NCI-H2196 (cell line): ENCODE results near the gene IFT122.
"Not testable (repeated sequence)": the region's sequence is repeated elsewhere in the genome, so short reads cannot be mapped to it uniquely, and the experiment has no call there.

Experiments
- DNase-seq: peaks from one replicate; lab custom pipeline; 2025; ENCODE audit not compliant: unreplicated experiment; lab: John Stamatoyannopoulos, UW

Gene IFT122, protein sequence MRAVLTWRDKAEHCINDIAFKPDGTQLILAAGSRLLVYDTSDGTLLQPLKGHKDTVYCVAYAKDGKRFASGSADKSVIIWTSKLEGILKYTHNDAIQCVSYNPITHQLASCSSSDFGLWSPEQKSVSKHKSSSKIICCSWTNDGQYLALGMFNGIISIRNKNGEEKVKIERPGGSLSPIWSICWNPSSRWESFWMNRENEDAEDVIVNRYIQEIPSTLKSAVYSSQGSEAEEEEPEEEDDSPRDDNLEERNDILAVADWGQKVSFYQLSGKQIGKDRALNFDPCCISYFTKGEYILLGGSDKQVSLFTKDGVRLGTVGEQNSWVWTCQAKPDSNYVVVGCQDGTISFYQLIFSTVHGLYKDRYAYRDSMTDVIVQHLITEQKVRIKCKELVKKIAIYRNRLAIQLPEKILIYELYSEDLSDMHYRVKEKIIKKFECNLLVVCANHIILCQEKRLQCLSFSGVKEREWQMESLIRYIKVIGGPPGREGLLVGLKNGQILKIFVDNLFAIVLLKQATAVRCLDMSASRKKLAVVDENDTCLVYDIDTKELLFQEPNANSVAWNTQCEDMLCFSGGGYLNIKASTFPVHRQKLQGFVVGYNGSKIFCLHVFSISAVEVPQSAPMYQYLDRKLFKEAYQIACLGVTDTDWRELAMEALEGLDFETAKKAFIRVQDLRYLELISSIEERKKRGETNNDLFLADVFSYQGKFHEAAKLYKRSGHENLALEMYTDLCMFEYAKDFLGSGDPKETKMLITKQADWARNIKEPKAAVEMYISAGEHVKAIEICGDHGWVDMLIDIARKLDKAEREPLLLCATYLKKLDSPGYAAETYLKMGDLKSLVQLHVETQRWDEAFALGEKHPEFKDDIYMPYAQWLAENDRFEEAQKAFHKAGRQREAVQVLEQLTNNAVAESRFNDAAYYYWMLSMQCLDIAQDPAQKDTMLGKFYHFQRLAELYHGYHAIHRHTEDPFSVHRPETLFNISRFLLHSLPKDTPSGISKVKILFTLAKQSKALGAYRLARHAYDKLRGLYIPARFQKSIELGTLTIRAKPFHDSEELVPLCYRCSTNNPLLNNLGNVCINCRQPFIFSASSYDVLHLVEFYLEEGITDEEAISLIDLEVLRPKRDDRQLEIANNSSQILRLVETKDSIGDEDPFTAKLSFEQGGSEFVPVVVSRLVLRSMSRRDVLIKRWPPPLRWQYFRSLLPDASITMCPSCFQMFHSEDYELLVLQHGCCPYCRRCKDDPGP

DNA sequence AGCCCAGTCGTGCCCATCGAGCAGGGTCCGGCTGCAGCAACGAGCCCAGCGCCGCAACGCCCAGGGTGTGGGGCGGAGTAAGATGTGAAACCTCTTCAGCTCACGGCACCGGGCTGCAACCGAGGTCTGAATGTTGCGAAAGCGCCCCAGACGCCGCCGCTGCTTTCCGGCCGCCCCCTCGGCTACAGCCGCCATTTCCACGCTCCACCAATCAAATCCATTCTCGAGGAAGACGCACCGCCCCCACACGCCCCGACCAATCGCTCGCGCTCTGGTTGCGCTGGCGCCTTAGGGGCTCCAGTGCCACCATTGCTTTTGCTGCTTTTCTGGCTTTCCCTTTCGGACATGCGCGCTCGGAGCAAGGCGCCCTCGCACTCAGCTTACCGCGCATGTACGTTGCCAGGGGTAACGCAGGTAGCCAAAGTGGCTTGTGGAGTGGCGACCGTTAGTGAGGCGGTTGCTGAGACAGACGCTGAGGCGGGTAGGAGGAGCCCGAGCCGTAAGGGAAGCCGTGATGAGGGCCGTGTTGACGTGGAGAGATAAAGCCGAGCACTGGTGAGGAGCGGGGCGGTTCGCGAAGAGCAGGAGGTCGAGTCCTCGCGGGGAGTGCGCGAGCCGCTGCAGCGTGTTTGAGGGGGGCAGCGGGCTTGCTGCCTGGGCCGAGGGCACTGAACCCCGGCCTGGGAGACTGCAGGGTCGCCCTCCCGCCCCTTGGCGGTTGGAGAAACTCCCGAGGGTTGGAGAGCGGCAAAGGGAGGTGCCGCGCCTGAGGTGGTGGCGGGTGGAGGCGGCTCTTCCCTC lies at the start of gene IFT122, which contains the start of gene MBD4:
TSS of gene IFT122 (plus strand) at position 408 of the 801 bp plus-strand sequence. CDS start at position 515, 107 bp downstream.
TSS of gene MBD4 (minus strand) at position 132 of the 801 bp plus-strand sequence. CDS start at position 17, 115 bp downstream.
- peak; percentile 100 for DNase-seq

DNA sequence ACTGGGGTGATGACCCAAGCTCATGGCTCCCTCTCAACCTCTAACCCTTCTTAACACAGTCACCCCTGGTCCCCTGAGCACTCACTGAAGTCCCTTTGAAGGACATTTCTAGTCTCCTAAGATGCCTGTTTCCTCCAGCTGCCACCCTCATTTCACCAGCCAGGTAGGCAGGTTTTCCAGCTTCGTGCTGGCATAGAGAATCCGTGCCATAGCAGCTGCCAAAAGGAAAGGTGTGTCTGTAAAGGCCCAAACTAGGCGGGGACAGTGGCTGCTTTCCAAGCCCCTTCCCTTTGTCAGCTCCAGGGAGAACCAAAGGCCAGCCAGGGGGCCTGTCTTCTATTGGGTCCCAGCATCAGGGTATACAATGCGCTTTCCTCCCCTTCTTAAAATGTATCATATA lies 48.4 kb upstream of the IFT122 start:
- DNase-seq = not testable (repeated sequence)

GRCh38 chr3:129392106-129392887 lies 47.7 kb upstream of the IFT122 start:
- DNase-seq = not testable (repeated sequence)

GRCh38 chr3:129393271-129393670 lies 46.8 kb upstream of the IFT122 start:
- DNase-seq = no peak

DNA sequence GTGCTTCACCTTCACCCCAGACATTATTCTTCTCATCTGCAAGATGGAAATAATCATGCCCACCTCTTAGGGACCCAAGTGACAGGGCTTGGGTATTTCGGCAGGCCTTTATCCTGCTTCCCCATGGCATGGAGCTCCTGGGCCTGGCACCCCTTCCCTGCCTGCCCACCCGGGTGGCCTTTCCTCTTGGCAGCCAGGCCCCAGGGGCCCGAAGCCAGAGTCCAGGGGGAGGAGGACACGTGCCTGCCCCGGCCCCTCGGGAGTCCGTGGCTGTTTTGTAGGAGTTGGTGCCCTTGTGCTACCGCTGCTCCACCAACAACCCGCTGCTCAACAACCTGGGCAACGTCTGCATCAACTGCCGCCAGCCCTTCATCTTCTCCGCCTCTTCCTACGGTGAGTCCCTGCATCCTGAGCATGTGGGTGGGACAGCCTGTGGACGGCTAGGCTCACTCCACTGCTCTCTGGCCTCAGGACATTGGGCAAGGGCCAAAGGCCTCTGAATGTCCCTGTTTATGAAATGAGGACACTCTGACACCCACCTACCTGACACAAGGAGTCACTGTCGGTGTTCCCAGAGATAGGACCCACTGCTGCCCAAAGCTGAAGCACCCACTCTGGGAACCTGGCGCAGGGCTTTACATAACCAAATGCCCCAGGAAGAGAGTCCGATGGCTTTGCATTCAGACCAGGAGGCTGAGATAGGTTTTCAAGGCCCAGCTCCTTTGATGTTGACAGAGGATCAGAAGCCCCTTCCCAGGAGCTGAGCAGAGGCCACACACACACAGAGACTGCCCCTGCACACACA lies 46.1 kb upstream of the IFT122 start:
- not testable (repeated sequence) for DNase-seq

DNA sequence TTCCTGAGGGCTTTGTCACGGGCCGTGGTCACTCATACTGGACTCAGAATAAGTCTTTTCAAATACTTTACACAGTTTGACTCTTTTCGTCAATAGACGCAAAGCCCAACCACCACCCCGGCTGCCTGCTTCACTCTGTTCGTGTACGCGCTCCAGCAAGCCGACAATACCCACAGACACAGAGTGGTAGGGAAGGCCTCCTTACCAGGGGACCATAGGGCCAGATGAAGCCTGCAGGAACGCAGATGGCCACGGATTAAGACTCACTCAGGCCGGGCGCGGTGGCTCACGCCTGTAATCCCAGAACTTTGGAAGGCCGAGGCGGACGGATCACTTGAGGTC lies 41.2 kb upstream of the IFT122 start:
- DNase-seq = no peak

- DNase-seq = peak; percentile 96
Measured at GRCh38 chr3:129399145-129399894, 40.7 kb upstream of the IFT122 start.

GRCh38 chr3:129399895-129400357 lies 40.1 kb upstream of the IFT122 start:
- DNase-seq = no peak

GRCh38 chr3:129402210-129402609 lies 37.8 kb upstream of the IFT122 start:
- no peak for DNase-seq

DNA sequence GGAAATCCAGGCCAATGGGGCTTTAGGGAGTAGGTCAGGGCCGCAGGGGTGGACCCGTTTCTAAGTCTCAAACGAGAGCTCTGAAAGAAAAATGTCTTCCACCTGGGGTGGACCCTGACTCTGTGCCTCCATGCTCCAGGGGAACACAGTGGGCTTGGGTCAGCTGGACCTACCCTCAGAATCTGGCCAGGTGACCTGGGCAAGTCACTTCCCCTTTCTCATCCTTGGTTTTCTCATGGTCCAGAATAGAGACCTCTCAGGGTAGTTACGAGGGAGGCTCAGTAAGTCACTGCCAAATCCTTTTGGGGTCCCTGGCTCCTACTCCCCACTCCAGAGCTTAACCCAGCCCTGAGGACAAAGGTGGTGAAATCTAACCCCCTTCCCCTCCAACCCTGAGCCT lies 37.4 kb upstream of the IFT122 start:
- DNase-seq = no peak

DNA sequence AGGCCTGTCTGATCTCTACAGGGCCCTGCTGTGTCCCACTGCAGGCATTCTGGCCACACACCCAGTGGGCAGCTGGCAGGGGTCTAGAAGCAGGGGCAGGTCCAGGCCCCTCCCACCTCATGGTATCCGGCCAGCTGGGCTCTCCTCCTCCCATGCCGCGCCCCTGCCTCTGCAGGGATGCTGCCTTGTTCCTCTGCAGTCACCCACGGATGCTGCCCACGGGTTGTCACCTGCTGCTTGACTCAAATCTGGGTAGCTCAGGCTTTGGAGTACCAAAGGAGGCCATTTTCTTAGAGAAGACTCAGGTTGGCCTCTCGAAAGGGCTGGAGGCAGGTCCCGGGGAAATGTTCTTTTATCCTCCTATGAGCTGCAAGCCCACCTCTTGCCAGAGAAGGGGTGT lies 36.6 kb upstream of the IFT122 start:
- DNase-seq = no peak

GRCh38 chr3:129404130-129404529 lies 35.9 kb upstream of the IFT122 start:
- DNase-seq = no peak

GRCh38 chr3:129404610-129405009 lies 35.4 kb upstream of the IFT122 start:
- no peak for DNase-seq

DNA sequence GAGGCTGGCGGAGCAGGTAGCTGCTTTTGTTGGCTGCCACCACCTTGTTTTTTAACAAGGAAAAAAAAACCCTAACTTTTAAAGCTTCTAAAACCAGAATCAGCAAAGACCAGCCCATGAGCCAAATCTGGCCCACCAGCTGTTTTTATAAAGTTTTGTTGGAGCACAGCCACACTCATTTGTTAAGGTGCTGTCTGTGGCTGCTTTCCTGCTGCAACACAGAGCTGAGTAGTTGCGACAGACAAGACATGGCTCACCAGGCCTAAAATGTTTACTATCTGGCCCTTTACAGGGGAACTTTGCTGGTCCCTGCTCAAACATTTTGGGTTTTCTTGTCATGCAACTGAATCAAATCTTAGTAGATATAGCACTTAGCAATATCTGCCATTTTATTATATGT lies 30.5 kb upstream of the IFT122 start:
- DNase-seq = no peak

DNA sequence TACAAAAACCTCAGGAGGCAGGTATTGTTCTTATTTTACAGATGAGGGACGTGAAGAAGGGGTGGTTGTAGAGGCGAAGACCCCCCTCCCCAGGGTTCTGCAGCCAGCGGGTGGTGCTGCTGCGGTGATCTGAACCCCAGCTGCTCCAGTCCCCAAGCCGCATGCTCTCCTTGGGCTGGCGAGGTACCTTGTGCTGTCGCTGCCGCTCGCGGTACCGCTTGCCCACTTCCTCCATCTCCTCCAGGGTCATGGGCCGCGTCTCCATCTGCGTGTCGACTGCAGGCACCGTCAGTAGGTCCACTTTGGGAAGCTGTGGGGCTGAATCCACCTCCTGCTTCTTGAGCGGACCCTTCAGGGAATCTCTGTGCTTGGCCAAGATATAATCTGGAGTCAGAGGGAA lies 29.1 kb upstream of the IFT122 start:
- DNase-seq = no peak

DNA sequence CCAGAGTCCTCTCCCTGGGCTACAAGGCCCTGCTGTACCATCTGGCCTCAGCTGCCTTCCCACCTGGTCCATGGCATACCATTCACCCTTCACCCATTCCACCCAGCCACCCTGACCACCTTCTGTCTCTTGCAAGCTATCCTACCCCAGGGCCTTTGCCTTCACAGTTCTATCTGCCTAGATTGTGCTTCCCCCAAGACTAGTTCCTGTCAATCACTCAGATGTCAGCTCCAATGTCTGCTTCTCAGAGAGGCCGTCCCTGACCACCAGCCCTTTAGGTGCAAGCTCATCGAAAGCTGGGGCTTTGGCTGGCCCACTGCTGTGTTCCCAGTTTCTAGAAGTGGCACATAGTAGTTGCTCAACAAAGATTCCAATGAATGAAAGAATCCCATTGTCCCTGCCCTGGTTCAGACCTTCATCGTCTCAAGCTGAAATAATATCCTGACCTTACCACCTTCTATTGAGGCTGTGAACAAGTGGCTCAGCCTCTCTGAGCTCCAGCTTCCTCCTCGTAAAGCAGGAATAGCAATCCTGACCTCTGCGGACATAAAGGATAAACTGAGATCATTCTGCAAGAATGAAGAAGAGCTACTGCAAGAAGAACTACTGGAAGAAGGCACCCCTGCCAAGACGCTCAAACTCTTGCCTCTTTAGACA lies 27.4 kb upstream of the IFT122 start:
- no peak for DNase-seq

GRCh38 chr3:129413238-129413637 lies 26.8 kb upstream of the IFT122 start:
- DNase-seq = not testable (repeated sequence)
